Lower lobe of right lung (tissue), 2 donors: ENCODE results near the gene IL12A. TPM values are rescaled to one million over a fixed set of nuclear protein-coding genes. Genes with fewer than 3 reads are reported as not detected.

ENCODE experiments used
- ATAC-seq, 2 donors: fragments of 200-7000 bp; cut with Tn5 transposase; one replicate each; pipeline ENCODE4 v1.9.1; 2020 to 2022; ENCODE audit warnings: mild to moderate bottlenecking in 2 of 2, moderate library complexity in 2 of 2
- DNase-seq: peaks from one replicate; pipeline ENCODE4 v3.0.0-alpha.2; 2020
- H3K27ac ChIP-seq: fragments of 200-600 bp; one replicate; pipeline ENCODE4 v1.8.0; 2022
- H3K27me3 ChIP-seq: fragments of 200-600 bp; one replicate; pipeline ENCODE4 v1.8.0; 2022; ENCODE audit warnings: low read depth
- H3K36me3 ChIP-seq: fragments of 200-600 bp; one replicate; pipeline ENCODE4 v1.8.0; 2022; ENCODE audit warnings: mild to moderate bottlenecking
- H3K4me1 ChIP-seq: fragments of 200-600 bp; one replicate; pipeline ENCODE4 v1.8.0; 2022
- H3K4me3 ChIP-seq: fragments of 200-600 bp; one replicate; pipeline ENCODE4 v1.8.0; 2022; ENCODE audit warnings: mild to moderate bottlenecking
- H3K9me3 ChIP-seq: fragments of 200-600 bp; one replicate; pipeline ENCODE4 v1.8.0; 2022
- intact Hi-C: fragments of 100-400 bp; cut with DNase I; formaldehyde crosslinking; loops from one replicate; pipeline ENCODE4 v1.11.0; 2022
- total RNA-seq: library from RNA; stranded (reverse); fragmentation: NEBNext Ultra II Directional; extraction: Animal tissue kit (Norgen Biotek cat#: 25700); gene quantifications from one replicate; pipeline ENCODE4 v1.2.1, GENCODE V29; 2021
- TF ChIP-seq, protein P1 (sequence below): fragments of 200-600 bp; IDR thresholded peaks from one replicate; pipeline ENCODE4 v1.8.0; 2022; ENCODE audit warnings: antibody characterized with exemption, mild to moderate bottlenecking
- donor health status: DM: no; HTN: yes; CAD: no; lungs with severe emphysema.

The IL12A gene
- total RNA-seq, 1 donor from 2014 or later: 2.9 TPM

DNA sequence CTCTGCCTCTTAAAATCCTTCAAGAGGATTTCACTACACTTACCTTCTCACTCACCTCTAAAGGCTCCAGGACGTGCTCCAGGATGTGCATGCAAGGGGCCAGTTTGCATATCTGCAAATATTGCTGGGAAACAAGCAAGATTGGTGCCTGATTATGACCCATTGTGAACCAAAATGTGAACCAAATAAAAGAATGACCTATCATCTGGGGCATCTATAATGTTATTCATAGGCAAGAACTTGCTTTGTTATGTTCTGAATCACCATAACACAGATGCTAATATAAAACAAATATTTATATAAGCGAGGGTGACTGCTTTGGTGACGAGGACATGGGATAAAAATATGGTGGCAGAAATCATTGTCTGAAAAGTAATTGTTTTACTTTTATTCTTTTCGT lies 5.5 kb downstream of the IL12A start:
- Histone ChIP-seq H3K27ac (no peak overlapping the region), H3K4me1 (peaks cover 10% of the 10 kb centered on the region), H3K4me3 (no peak overlapping the region), H3K27me3 (no peaks in the 10 kb centered on the region), H3K36me3 (no peaks in the 10 kb centered on the region), H3K9me3 (no peaks in the 10 kb centered on the region)
- ATAC-seq (no peak), DNase-seq (no peak)
- TF ChIP-seq, protein P1, sequence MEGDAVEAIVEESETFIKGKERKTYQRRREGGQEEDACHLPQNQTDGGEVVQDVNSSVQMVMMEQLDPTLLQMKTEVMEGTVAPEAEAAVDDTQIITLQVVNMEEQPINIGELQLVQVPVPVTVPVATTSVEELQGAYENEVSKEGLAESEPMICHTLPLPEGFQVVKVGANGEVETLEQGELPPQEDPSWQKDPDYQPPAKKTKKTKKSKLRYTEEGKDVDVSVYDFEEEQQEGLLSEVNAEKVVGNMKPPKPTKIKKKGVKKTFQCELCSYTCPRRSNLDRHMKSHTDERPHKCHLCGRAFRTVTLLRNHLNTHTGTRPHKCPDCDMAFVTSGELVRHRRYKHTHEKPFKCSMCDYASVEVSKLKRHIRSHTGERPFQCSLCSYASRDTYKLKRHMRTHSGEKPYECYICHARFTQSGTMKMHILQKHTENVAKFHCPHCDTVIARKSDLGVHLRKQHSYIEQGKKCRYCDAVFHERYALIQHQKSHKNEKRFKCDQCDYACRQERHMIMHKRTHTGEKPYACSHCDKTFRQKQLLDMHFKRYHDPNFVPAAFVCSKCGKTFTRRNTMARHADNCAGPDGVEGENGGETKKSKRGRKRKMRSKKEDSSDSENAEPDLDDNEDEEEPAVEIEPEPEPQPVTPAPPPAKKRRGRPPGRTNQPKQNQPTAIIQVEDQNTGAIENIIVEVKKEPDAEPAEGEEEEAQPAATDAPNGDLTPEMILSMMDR: no peak
- intact Hi-C loops: no loop called here

DNA sequence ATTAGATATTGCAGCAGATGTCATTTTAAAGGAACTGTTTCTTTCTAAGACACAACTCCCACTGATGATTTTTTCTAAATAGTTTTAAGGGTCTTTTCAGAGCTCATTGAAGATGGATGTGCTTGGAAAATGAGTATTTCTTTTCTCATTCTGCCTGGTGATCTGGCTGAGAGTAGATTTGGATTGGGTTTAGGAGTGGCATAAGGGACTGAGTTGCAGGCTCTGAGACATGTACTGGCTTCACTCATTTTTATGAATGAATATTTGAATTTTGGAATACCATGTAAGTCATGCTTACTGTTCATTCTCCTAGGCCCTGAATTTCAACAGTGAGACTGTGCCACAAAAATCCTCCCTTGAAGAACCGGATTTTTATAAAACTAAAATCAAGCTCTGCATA lies 6.5 kb downstream of the IL12A start:
- DNase-seq (no peak), ATAC-seq (no peak)
- TF ChIP-seq, protein P1: no peak
- no peak overlapping the region for H3K27ac ChIP-seq
- H3K9me3 ChIP-seq: no peaks in the 10 kb centered on the region
- H3K27me3 ChIP-seq: no peaks in the 10 kb centered on the region
- intact Hi-C loops: no loop called here
- peaks cover 6% of the 10 kb centered on the region for H3K4me1 ChIP-seq
- H3K4me3 ChIP-seq: no peak overlapping the region
- no peaks in the 10 kb centered on the region for H3K36me3 ChIP-seq

DNA sequence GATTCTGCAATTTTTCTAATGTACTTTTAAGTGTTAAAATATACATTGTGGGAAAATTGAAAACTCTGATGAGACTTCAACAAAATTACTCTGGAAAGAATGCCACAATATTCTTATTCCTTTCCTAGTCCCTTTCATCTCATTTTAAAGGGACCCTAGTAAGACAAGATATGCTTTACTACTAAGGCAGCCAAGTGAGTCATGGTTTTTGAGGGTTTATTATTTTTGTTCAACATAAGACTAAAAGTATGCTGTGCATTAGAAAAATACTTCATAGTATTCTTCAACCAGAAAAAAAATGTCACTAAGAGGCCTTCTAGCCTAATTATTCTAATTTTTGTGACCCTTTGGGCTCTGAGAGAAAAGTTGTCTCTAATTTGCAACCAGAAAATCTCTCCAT lies 7.4 kb downstream of the IL12A start:
- TF ChIP-seq, protein P1: no peak
- intact Hi-C loops: no loop called here
- no peak overlapping the region for H3K27ac ChIP-seq
- H3K36me3 ChIP-seq: no peaks in the 10 kb centered on the region
- H3K4me3 ChIP-seq: no peak overlapping the region
- no peaks in the 10 kb centered on the region for H3K27me3 ChIP-seq
- no peaks in the 10 kb centered on the region for H3K9me3 ChIP-seq
- no peak for DNase-seq
- no peak for ATAC-seq
- peaks cover 6% of the 10 kb centered on the region for H3K4me1 ChIP-seq

DNA sequence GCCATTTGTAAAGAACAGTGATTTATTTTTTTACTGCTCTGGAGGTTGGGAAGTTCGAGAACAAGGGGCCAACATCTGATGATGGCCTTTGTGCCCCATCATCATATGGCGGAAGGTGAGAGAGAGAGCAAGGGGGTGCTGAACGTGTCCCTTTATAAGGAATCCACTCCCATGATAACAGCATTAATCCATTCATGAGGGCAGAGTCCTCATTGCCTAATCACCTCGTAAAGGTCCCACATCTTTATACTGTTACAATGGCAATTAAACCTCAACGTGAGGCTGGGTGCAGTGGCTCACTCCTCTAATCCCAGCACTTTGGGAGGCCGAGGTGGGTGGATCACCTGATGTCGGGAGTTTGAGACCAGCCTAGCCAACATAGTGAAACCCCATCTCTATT lies 8.3 kb downstream of the IL12A start:
- TF ChIP-seq, protein P1: no peak
- H3K27me3 ChIP-seq: no peaks in the 10 kb centered on the region
- peaks cover 6% of the 10 kb centered on the region for H3K4me1 ChIP-seq
- no peaks in the 10 kb centered on the region for H3K36me3 ChIP-seq
- no peaks in the 10 kb centered on the region for H3K9me3 ChIP-seq
- intact Hi-C loops: no loop called here
- no peak overlapping the region for H3K27ac ChIP-seq
- ATAC-seq (no peak), DNase-seq (no peak)
- H3K4me3 ChIP-seq: no peak overlapping the region

DNA sequence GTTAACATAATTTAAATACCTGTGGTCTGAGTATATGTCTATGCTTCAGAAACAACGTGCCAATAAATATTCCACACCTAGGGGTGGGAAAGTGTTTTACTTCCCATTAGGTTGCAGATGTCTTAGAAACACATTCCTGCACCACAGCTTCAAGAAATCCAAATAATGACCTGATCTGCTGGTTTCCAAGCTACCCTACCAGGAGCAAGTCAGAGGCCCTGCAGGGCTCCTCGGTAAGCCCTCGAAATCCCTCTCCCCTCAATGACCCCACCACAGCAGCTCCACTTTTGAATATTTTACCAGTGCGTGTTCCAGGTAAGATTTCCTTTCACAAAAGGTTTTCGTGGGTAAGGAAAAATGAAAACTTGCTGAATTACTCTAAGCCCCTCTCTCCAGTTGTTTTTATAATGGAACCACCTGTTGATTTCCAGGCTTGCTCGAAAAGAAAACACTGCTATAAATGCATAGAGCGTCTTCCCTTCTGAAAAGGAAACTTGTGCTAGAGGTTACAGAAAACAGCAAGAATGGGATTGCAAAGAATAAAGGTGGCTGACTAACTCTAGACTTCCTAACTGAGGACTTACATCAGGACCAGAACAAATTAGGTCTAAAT lies 12.6 kb downstream of the IL12A start:
- intact Hi-C loops: loop anchor here (5.0 kb wide), 1 partner anchor 114 kb away; no protein-coding TSS in a partner anchor
- ATAC-seq: no peak
- H3K27me3 ChIP-seq: no peaks in the 10 kb centered on the region

More for the DNA sequence above, 12.6 kb downstream of the IL12A start:
- H3K27ac ChIP-seq: no peak overlapping the region
- no peaks in the 10 kb centered on the region for H3K36me3 ChIP-seq
- H3K4me3 ChIP-seq: no peak overlapping the region
- H3K4me1 ChIP-seq: no peaks in the 10 kb centered on the region
- TF ChIP-seq, protein P1: no peak
- DNase-seq: no peak
- no peaks in the 10 kb centered on the region for H3K9me3 ChIP-seq
